Lower leg skin (tissue), 3 donors: ENCODE results near the gene ETV5.

Experiments used
- CTCF ChIP-seq, 3 donors: fragments of 450-650 bp; IDR thresholded peaks; one replicate each; pipeline ENCODE4 v1.5.1; 2016; ENCODE audit warnings: antibody characterized with exemption in 3 of 3, mild to moderate bottlenecking in 3 of 3, moderate library complexity in 2 of 3
- POLR2A ChIP-seq, 2 donors: fragments of 450-650 bp; IDR thresholded peaks; one replicate each; pipeline ENCODE4 v1.6.1; 2016 to 2017; ENCODE audit warnings: antibody characterized with exemption in 2 of 2, mild to moderate bottlenecking in 1 of 2, moderate library complexity in 1 of 2

GRCh38 chr3:186052096-186052840, 56.6 kb downstream of the ETV5 start:
- TF ChIP-seq CTCF (IDR thresholded peaks at IDR 0.05) = no peak
- no peak for TF ChIP-seq POLR2A (IDR thresholded peaks at IDR 0.05)
